PC-3 (cell line): ENCODE measurements around the gene USP54. TPM values are rescaled to one million over a fixed set of nuclear protein-coding genes. Genes with fewer than 3 reads are reported as not detected.
A peak's percentile ranks its signal among the peaks of the same experiment; 100 is the strongest.

ENCODE experiments used
- ATAC-seq: fragments of 200-7000 bp; cut with Tn5 transposase; 2 replicates; pipeline ENCODE4 v1.9.1; 2020; ENCODE audit warnings: mild to moderate bottlenecking, moderate library complexity
- BruUV-seq: library from RNA; stranded (reverse); fragments of 400-500 nt; replicated peaks from 2 replicates; lab custom pipeline; 2021; lab: Mats Ljungman, UMichigan
- CTCF ChIA-PET: fragments of 300-600 bp; sonication (Branson Sonifier 250); formaldehyde crosslinking; loops from one replicate; lab custom pipeline; 2022; ENCODE audit warnings: antibody characterized with exemption; lab: Charles Lee
- POLR2A ChIA-PET: fragments of 300-600 bp; sonication (Branson Sonifier 250); formaldehyde crosslinking; loops from one replicate; lab custom pipeline; 2022; ENCODE audit warnings: antibody characterized with exemption; ENCODE audit not compliant: unreplicated experiment; lab: Charles Lee
- DNase-seq: peaks from one replicate; pipeline ENCODE4 v3.0.0-alpha.2; 2015
- H2AFZ ChIP-seq: fragments of 300-600 bp; sonication (generic); 2 replicates; pipeline ENCODE4 v1.6.0; 2016; ENCODE audit warnings: antibody characterized with exemption, low read length
- H3F3A ChIP-seq: fragments of 300-600 bp; sonication (generic); one replicate; pipeline ENCODE4 v1.6.0; 2017; ENCODE audit warnings: antibody characterized with exemption, low read length, control low read depth, mild to moderate bottlenecking; ENCODE audit not compliant: unreplicated experiment
- H3K27ac ChIP-seq: fragments of 300-600 bp; sonication (generic); 2 replicates; pipeline ENCODE4 v1.5.1; 2016; ENCODE audit warnings: mild to moderate bottlenecking, low read length
- H3K27me3 ChIP-seq: fragments of 300-600 bp; sonication (generic); 2 replicates; pipeline ENCODE4 v1.6.1; 2016; ENCODE audit warnings: low read length, mixed read lengths
- H3K36me3 ChIP-seq: fragments of 300-600 bp; sonication (generic); 2 replicates; pipeline ENCODE4 v1.6.1; 2016; ENCODE audit warnings: low read depth, mixed run types, low read length, mixed read lengths
- H3K4me1 ChIP-seq: fragments of 300-600 bp; sonication (generic); 2 replicates; pipeline ENCODE4 v1.5.1; 2016; ENCODE audit warnings: low read length; ENCODE audit not compliant: insufficient read depth
- H3K4me2 ChIP-seq: fragments of 300-600 bp; sonication (generic); 2 replicates; pipeline ENCODE4 v1.6.0; 2016; ENCODE audit warnings: low read length
- H3K4me3 ChIP-seq: fragments of 300-600 bp; sonication (generic); 2 replicates; pipeline ENCODE4 v1.5.1; 2016; ENCODE audit warnings: mild to moderate bottlenecking, low read length, mixed read lengths
- H3K79me2 ChIP-seq: fragments of 300-600 bp; sonication (generic); 2 replicates; pipeline ENCODE4 v1.6.1; 2017; ENCODE audit warnings: low read length, mixed read lengths
- H3K9ac ChIP-seq: fragments of 300-600 bp; sonication (generic); 2 replicates; pipeline ENCODE4 v1.6.0; 2016; ENCODE audit warnings: mild to moderate bottlenecking, low read length
- H3K9me2 ChIP-seq: fragments of 300-600 bp; sonication (generic); replicated peaks from 2 replicates; pipeline ENCODE4 v1.6.1; 2016; ENCODE audit warnings: mixed run types, low read length, mixed read lengths
- H3K9me3 ChIP-seq: fragments of 300-600 bp; sonication (generic); 2 replicates; pipeline ENCODE4 v1.6.1; 2016; ENCODE audit warnings: low read length, mixed read lengths
- H4K20me1 ChIP-seq: fragments of 300-600 bp; sonication (generic); 2 replicates; pipeline ENCODE4 v1.6.1; 2016; ENCODE audit warnings: low read length, mixed read lengths
- CTCF ChIP-seq: fragments of 300-600 bp; sonication (generic); conservative IDR thresholded peaks from 2 replicates; pipeline ENCODE4 v1.5.1; 2017; ENCODE audit warnings: antibody characterized with exemption, low read depth, mild to moderate bottlenecking, low read length
- EZH2 ChIP-seq: fragments of 300-600 bp; sonication (generic); IDR thresholded peaks from one replicate; pipeline ENCODE4 v1.6.1; 2017; ENCODE audit warnings: antibody characterized with exemption, mild to moderate bottlenecking, low read length; ENCODE audit not compliant: unreplicated experiment
- EZH2phosphoT487 ChIP-seq: fragments of 300-600 bp; sonication (generic); IDR thresholded peaks from 2 replicates; pipeline ENCODE4 v1.6.1; 2018; ENCODE audit warnings: mild to moderate bottlenecking, antibody characterized with exemption, low read length, borderline replicate concordance
- intact Hi-C: fragments of 100-400 bp; cut with micrococcal nuclease; formaldehyde crosslinking; loops from 2 replicates; pipeline ENCODE4 v1.9.0; 2023
- total RNA-seq: library from RNA; depleted of rRNA; stranded (reverse); fragments of >200 nt; gene quantifications from 2 replicates; pipeline ENCODE4 v1.2.3, GENCODE V29; 2014

USP54 gene
- total RNA-seq, 1 experiment from 2014 or later = 43.7 TPM

GRCh38 chr10:73586583-73586984 lies 4.6 kb downstream of the USP54 start:
- Histone ChIP-seq H3K27ac (peak overlapping the region; percentile 66), H3K9me2 (no peaks in the 10 kb centered on the region), H2AFZ (no peak overlapping the region), H3K79me2 (peaks cover 45% of the 10 kb centered on the region), H3K9me3 (peaks cover 8% of the 10 kb centered on the region; the same call in 1 of the 2 replicates), H3F3A (peaks cover 20% of the 10 kb centered on the region), H3K36me3 (peaks cover 8% of the 10 kb centered on the region), H3K27me3 (no peaks in the 10 kb centered on the region), H3K4me1 (peaks cover 68% of the 10 kb centered on the region), H3K4me3 (peak overlapping the region; percentile 19), H4K20me1 (peaks cover 4% of the 10 kb centered on the region), H3K4me2 (peak overlapping the region; percentile 62), H3K9ac (peak overlapping the region; percentile 1; the same call in 1 of the 2 replicates)
- intact Hi-C loops = loop anchor here (1.0 to 2.0 kb wide), 3 partner anchors 10 to 174 kb away; no protein-coding TSS in a partner anchor
- ChIA-PET POLR2A (interaction anchor here (0.5 to 2.0 kb wide), 15 partner anchors 9 to 1520 kb away, joined by 3 to 14 read pairs (median 4); partner anchors contain the start of genes DNAJC9 and PPP3CB), CTCF (interaction anchor here (0.5 to 1.2 kb wide), 5 partner anchors 9 to 57 kb away, joined by 3 to 8 read pairs (median 5); no protein-coding TSS in a partner anchor)
- DNase-seq = peak; percentile 100
- ATAC-seq = peak; percentile 75
- TF ChIP-seq CTCF (no peak), EZH2 (no peak), EZH2phosphoT487 (no peak)
- no TSS peak for BruUV-seq

DNA sequence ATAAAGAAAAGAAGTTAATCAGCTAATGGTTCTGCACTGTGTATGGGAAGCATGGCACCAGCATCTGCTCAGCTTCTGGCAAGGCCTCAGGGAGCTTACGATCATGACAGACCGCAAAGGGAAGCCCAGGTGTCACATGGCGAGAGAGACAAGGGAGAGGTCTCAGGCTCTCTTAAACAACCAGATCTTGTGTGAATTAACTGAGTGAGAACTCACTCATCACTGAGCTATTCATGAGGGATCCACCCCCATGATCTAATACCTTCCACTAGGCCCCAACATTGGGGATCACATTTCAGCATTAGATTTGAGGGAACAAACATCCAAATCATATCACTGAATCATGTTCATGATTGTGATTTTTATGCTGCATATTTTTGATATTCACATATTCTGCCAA lies 5.8 kb downstream of the USP54 start:
- H3K79me2 ChIP-seq = peaks cover 47% of the 10 kb centered on the region
- ChIA-PET POLR2A (interaction anchor here (2.0 kb wide), 1 partner anchor 16 kb away, joined by 11 read pairs; no protein-coding TSS in a partner anchor), CTCF (no interaction called here)

More for the DNA sequence above, 5.8 kb downstream of the USP54 start:
- H3K4me1 ChIP-seq = peaks cover 56% of the 10 kb centered on the region
- peaks cover 11% of the 10 kb centered on the region for H3F3A ChIP-seq
- no peak overlapping the region for H3K9ac ChIP-seq
- peaks cover 4% of the 10 kb centered on the region for H4K20me1 ChIP-seq
- TF ChIP-seq EZH2 = no peak
- no peak for TF ChIP-seq EZH2phosphoT487
- TF ChIP-seq CTCF = no peak
- no peak overlapping the region for H2AFZ ChIP-seq
- H3K4me2 ChIP-seq = no peak overlapping the region
- no peak overlapping the region; the same call in 1 of the 2 replicates for H3K4me3 ChIP-seq
- peaks cover 8% of the 10 kb centered on the region; the same call in 1 of the 2 replicates for H3K9me3 ChIP-seq
- no peaks in the 10 kb centered on the region for H3K9me2 ChIP-seq
- ATAC-seq (no peak), DNase-seq (peak; percentile 68)
- no peaks in the 10 kb centered on the region for H3K27me3 ChIP-seq
- BruUV-seq = no TSS peak
- H3K36me3 ChIP-seq = peaks cover 8% of the 10 kb centered on the region
- H3K27ac ChIP-seq = 0 out of 2 replicates have a peak overlapping the region, but pooled peaks have one; percentile 66
- intact Hi-C loops = no loop called here
